ELR (cell line): Measurements from ENCODE around the gene TBC1D22B.
A peak's percentile ranks its signal among the peaks of the same experiment; 100 is the strongest.

Source experiments
- DNase-seq: peaks from one replicate; pipeline ENCODE4 v3.0.0-alpha.2; 2015; ENCODE audit warnings: low read depth

Gene TBC1D22B

DNA sequence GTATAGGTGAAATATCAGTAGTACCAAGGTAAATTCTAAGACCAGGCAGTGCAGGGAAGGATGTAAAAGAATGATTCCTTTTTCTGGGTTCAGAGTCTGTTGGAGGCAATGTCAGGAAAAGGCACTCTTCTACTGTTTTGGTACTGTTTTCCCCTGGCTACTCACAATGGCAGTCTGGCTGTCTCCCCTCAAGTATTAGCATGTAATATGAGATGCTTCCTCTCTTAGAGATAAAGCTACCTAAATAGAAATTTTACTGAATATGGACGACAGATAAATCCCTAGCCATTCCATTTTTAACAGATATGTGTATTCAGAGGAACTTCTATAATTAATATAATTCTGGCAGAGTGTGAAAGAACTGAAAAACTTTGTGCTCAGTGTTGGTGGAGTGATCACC is 99.7 kb downstream of the TBC1D22B start:
- no peak for DNase-seq

DNA sequence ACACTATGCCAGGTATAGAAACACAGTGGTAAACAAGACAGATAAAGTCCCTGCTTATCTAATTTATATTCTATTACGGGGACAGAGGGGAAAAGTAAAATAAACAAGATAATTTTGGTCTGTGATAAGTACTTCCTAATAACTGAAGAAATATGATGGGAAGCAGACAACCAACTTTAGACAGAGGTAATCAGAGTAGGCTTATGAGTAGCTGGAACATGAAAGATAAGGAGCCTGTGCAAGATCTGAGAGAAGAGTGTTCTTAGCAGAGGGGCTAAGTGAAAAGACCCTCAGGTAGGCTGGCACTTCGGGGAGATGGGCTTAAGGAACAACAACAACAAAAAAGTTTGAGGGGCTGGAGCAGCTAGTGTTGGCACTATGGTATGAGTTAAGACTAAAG is 100.3 kb downstream of the TBC1D22B start:
- DNase-seq: no peak

DNA sequence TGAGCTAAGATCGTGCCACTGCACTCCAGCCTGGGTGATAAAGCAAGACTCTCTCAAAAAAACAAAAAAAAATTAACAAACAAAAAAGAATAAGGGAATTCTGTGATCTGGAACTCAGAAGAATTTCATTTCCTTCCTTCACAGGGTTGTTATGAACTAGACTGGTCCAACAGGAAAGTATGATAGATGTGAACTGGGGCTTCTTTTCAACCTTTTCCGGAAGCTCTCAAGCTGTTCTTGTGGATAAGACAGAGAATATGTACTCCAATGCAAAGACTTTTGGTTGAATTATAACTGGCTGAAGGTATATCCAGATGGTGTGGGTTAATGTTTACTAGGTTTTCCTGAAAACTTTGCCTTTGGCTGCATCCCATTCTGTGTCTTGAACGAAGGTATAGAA is 101.5 kb downstream of the TBC1D22B start:
- DNase-seq: no peak

DNA sequence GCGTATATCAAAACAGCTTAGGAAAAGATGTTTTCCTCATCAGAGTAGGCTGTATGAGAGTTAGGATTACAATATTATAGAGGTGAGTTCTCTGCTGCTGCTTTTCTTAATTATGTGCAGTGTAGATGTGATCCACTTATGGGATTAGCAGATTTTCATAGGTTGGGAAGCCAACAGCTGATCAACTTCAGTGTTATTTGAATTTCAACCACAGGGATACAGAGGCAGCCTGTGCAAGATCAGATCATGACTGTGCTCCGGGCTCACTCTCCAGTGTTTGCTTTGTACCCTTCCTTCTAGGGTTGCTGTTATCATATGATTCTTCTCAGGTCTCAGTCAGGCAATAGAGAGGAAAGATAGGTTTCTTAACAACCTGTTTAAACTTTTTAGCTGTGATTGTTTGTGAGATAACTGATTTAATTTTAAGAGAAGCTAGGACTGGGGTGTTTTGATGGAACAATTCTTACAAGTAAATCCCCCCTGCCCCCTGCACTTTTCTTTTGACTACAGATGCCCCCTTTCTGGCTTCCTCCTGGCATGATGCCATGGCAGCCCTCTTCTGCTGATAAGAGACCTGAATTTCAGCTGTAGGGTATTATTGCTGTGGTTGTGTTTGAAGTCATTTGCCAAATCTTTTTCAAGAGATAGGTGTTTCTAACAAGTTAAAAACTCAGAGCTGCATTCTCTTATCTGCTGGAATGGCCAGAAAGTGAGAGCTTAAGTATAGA is 104.7 kb downstream of the TBC1D22B start:
- DNase-seq: no peak

DNA sequence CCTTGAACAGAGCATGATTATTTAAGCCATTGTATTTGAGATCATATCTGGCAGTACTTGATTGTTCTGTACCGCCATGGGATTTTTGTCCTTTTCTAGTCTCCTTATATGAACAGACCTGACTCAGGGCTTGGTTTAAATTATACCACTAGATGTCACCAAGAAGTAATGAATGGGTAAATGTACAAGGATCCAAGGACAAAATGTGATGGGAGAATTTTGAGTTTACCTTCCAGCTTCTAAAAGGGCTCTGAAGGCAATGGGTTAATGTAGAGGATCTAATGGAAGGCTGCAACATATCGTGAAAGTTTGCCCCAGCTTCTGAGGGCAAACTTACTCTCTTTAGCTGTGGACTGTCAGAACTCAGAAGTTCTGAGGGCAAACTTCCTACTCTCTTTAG is 108.2 kb downstream of the TBC1D22B start:
- peak; percentile 29 for DNase-seq

DNA sequence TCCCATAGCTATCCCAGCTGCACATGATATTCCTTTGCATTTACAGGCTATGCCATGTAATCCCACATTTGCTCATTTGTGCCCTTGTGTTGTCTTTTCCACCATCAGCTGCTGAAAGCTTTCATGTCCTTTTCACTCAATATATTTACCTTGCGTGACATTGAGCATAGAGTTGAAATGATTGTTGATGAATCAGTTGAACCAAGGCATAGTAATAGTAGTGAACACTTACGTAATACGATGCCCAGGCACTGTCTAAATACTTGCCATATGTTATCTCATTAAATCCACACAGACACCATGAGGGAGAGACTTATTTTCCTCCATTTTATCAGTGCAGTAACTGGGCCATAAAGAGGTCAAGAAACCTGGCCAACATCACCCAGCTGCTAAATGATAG is 109.3 kb downstream of the TBC1D22B start:
- DNase-seq: no peak

DNA sequence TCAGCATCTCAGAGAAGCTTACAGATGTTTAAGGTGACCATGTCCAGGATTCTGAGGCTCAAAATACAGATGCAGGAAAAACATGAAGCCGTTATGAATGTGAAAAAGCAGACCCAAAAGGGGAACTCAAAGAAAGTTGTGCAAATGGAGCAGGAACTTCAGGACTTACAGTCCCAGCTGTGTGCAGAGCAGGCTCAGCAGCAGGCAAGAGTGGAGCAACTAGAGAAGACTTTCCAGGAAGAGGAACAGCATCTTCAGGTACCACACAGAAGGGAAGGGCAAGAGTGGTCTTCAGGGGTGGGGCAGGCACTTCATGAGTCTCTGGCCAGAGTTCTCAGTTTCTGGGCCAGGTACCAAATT is 111.4 kb downstream of the TBC1D22B start:
- no peak for DNase-seq

DNA sequence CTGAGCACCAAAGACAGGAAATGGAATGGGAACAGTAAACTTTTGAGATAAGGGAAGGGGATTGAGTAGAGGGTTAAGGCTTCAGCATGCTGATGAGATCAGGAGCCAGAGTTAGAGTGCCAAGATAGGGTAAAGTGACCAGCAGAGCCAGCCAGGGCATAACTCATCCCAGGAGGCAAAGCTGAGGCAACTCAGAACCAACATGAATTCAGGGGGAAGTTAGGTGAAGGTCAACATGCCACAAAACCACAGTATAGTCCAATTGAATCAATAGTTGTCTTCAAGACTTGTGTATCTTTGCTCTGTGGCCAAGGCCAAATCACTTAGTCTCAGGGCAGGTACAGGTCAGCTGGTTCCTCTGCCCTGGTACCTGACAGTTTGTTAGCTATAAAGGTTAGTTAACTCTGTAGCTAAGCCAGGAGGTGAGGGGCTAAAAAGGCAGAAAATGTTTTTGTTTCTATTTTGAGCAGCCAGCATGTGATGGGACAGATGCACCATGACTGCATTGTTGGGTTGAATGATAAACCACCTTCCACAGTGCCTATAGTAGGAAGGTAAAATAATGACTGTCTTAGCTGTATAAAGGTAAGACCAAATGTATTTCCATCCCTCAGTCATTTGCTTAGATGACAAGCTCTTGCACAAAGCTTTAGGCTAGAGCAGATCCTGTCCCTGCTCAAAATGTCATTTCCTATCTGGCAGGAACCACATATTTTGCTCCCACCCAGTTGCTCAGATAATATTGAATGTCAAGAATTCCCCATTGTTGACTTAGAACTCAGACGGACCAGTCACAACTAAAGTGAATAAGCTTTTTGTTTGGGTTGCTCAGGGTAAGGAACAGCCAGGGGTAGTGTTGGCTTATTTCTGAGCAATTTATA is 112.0 kb downstream of the TBC1D22B start:
- peak; percentile 8 for DNase-seq

DNA sequence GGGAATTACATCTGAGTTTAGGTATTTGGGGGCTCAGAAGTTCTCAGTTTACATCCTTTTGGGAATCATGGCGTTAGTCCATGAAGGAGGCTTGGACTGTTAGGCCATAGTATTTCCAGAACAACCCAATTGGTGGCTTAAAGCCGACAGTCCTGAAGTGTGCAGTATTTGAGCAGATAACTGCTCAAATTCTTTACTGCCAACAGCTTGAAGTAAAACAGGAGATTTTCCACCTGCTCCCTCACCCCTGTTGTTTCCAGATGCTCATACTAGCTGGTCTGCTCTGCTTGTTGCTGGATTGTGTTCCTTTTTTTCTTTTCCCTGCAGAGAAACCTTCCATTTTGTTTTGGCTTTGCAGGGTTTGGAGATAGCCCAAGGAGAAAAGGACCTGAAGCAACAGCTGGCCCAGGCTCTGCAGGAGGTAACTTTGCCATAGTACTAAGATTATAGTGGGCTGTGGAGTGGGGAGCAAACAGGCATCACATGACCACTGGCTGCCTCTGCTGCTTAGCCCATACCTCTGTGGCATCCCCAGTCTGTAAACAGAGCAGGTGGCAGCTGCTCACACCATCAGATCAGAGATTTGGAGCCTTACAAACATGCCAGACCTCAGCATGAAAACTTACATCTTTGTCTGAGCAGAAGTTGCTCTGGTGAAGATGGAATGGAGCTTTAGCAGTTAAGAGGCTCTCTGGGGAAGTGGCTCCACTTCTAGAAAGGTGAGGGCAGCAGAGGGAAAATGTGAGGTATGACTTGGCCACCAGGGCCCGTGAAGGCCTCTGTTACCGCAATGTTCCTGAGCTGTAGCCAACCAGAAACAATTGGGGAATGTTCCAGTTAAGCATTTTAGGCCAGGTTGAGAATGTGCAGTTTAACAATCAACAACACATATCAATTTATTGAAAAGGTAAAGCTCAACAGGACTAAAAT is 113.8 kb downstream of the TBC1D22B start:
- no peak for DNase-seq

DNA sequence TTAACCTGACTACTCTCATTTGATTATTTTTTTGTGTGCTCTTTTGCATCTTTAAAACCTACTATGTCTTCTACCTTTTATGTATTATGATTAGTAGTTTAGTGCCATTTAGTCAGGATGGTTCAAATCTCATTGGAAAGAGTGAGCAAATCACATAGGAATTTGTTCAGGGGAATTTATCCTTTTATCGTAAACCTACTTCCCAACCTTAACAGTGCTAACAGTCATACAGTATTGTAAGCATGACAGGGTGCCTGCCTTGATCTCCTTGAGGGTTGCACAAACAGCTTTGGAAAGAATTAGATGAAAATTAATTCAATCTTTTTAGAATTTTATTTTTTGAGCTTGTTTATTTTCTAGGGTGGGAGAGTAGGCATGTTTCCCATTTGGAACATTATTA is 114.5 kb downstream of the TBC1D22B start:
- peak; percentile 57 for DNase-seq

DNA sequence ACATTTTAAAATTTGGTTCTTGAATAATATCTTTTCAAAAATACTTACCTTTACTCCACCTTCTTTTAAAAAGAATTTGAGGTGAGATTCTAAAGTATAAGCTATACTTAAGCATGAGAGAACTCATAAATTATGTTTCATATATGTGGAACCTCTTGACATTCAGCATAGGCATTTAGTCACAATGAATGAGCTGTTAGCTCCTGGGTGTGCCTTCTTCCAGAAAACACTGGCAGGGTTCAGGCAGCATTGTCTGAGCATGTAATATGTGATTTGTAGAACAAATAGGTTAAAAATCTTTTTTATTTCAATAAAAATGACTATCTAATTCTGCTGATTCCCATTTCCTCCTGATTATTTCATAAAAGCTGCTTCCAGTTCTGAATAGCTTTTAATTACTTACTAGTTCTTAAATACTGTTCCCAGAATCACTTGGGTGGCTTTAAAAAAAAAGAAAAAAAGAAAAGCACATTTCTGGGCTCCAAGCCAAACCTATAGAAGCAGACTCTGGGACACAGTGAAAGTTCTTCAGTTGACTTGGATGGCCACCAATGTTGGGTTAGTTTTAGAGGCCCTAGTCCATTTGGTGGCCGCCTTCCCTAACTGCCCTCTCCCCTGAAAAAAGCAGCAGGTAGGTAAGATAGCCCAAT is 116.4 kb downstream of the TBC1D22B start:
- no peak for DNase-seq

DNA sequence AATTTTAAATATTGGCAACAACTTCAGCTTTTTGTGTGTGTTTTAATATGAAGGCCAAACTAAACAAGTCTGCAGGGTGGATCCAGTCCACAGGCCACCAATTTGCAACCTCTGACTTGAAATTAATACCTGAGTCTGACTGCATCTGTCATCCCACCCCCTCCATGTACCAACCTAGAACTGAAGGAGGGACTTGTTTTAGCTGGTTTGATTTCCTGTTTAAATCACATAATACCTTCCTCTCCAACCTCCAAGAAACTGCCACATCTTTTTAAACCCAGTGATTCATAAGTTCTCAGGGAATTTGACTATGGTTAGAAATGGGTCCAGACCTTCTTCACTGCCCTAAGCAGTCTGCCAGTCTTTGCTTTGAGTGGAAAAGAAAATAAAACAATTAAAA is 117.8 kb downstream of the TBC1D22B start:
- no peak for DNase-seq

DNA sequence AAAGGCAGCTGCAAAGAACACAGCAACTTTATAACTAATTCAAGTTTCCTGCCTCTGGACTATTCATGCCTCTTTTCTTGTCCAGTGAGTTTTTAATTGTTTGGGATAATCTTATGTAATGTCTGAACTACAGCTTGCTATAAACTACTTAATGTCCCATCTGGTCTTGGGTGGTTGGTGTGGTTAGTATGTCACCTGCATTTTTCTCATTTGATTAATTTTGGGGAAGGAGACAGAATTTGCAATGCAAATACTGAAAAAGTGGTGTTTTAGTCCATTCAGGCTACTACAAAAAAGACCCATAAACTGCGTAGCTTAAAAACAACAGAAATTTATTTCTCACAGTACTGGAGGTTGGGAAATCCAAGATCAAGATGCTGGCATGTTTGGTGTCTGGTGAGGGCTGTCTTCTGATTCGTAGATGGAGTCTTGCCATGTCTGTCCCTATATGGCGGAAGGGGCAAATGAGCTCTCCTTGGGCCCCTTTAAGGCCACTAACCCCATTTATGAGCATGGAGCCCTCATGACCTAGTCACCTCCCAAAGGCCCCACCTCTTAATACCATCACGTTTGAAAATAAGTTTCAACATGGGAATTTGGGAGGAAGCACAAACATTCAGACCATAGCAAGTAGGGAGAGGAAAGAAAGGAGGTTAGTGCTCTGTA is 118.6 kb downstream of the TBC1D22B start:
- no peak for DNase-seq

DNA sequence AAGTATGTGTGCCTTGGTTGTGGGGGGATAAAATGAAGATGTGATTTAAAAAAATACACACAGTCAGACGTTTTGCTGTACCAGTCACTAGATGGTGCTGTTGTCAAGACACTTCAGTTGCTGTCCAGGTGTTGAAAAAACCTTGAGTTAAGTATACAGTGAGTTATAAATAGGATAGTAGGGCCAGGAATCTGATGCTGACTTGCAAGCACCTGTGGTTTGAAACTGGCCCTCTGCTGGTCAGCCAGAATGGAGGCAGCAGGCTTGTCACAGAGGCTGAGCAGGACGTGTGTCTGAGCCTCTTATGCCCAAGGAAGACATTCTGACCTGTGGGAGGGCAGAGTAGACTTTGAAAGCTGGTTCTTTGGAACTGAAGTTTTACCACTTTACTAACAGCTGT is 124.0 kb downstream of the TBC1D22B start:
- peak; percentile 72 for DNase-seq
